Lower leg skin (tissue), 4 donors: ENCODE results near the gene ZC3HAV1. TPM values are rescaled to one million over a fixed set of nuclear protein-coding genes. Genes with fewer than 3 reads are reported as not detected.

ENCODE experiments used
- DNase-seq, 2 donors: peaks; one replicate each; pipeline ENCODE4 v3.0.0-alpha.2; 2019; ENCODE audit warnings: low spot score in 2 of 2
- H3K4me3 ChIP-seq: fragments of 200-600 bp; sonication (generic); 2 replicates; pipeline ENCODE4 v1.5.1; 2017; ENCODE audit warnings: mild to moderate bottlenecking, low read depth; ENCODE audit not compliant: poor library complexity, severe bottlenecking
- CTCF ChIP-seq, 3 donors: fragments of 450-650 bp; IDR thresholded peaks; one replicate each; pipeline ENCODE4 v1.5.1; 2016; ENCODE audit warnings: antibody characterized with exemption in 3 of 3, mild to moderate bottlenecking in 3 of 3, moderate library complexity in 2 of 3
- POLR2A ChIP-seq, 2 donors: fragments of 450-650 bp; IDR thresholded peaks; one replicate each; pipeline ENCODE4 v1.6.1; 2016 to 2017; ENCODE audit warnings: antibody characterized with exemption in 2 of 2, mild to moderate bottlenecking in 1 of 2, moderate library complexity in 1 of 2
- WGBS, 2 donors: methylation state at CpG; one replicate each; pipeline ENCODE4 v1.1.5; 2018; 5-methylcytosine and 5-hydroxymethylcytosine counted together
- intact Hi-C: fragments of 100-400 bp; cut with DNase I; formaldehyde crosslinking; loops from one replicate; pipeline ENCODE4 v1.15.0; 2023; ENCODE audit warnings: low total_unique reads
- total RNA-seq, 4 donors: library from RNA; depleted of rRNA; stranded (reverse); fragments of >200 nt; gene quantifications; one replicate each; pipeline ENCODE4 v1.1.0, GENCODE V29; 2016

Gene ZC3HAV1
- total RNA-seq, 4 donors from 2014 or later = 15.4 to 25.8 (median 22.9) TPM

GRCh38 chr7:139071680-139072079 is 37.8 kb downstream of the ZC3HAV1 start:
- DNase-seq = no peak
- 85 to 90% methylated on average over 3 of the region's 3 CpGs for WGBS, 2 donors
- TF ChIP-seq CTCF (IDR thresholded peaks at IDR 0.05) (no peak), POLR2A (IDR thresholded peaks at IDR 0.05) (no peak)
- no peak overlapping the region for H3K4me3 ChIP-seq
- intact Hi-C loops = no loop called here

DNA sequence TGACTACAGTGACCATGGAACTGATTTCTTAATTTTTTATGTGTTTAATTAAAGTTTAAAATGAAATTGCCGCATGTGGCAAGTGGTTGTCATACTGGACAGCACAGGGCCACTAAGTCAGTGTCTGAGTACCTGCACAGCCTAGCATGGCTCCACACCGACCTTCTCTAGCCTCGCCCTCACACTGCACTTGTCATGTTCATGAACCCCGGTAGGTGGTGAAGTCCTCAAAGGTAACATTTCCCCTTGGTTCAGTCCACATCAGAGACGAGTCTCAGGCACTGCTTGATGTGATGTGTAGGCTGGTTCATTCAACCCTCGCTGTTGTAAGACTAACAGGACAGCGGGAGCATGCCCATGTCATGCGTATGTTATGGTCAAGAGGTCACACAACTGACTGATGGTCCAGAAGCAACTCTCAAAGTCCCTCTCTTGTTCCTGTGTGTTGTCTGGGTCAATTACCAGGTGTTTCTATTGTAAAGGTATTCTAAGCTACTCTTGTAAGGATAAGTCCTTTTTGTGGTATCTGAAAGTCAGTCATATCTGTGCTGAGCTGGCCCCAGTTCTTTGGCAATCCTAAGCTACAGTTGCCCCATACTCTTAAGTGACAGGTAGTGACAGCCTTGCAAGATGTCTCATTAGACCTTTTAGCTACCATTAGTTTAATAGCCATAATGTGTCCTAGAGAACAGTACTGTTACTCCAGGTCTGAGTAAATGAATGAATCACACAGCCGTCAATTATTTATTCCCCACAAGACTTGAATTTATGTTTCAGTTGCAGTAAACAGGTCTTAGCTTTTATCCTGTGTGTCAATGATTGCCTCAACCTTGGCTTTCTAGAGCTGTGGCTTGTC is 40.7 kb downstream of the ZC3HAV1 start:
- intact Hi-C loops = no loop called here
- no peak for TF ChIP-seq CTCF (IDR thresholded peaks at IDR 0.05)
- no peak for TF ChIP-seq POLR2A (IDR thresholded peaks at IDR 0.05)
- WGBS, 2 donors = 95 to 96% methylated on average over 9 of the region's 9 CpGs
- no peak overlapping the region for H3K4me3 ChIP-seq
- DNase-seq = no peak

GRCh38 chr7:139066315-139066714 is 43.2 kb downstream of the ZC3HAV1 start:
- intact Hi-C loops = no loop called here
- no peak for DNase-seq
- WGBS, 2 donors = 85 to 87% methylated on average over 9 of the region's 9 CpGs
- H3K4me3 ChIP-seq = no peak overlapping the region
- TF ChIP-seq CTCF (IDR thresholded peaks at IDR 0.05) = no peak
- no peak for TF ChIP-seq POLR2A (IDR thresholded peaks at IDR 0.05)

- no peak for DNase-seq
- WGBS, 2 donors = 90 to 94% methylated on average over 11 of the region's 11 CpGs
- no peak for TF ChIP-seq POLR2A (IDR thresholded peaks at IDR 0.05)
- TF ChIP-seq CTCF (IDR thresholded peaks at IDR 0.05) = no peak
These were observed 44.2 kb downstream of the ZC3HAV1 start for GRCh38 chr7:139065323-139065722.

GRCh38 chr7:139061416-139061815 is 48.1 kb downstream of the ZC3HAV1 start:
- no peak for TF ChIP-seq POLR2A (IDR thresholded peaks at IDR 0.05)
- TF ChIP-seq CTCF (IDR thresholded peaks at IDR 0.05) = no peak
- intact Hi-C loops = no loop called here
- H3K4me3 ChIP-seq = no peak overlapping the region
- 83 to 86% methylated on average over 5 of the region's 5 CpGs for WGBS, 2 donors
- DNase-seq = no peak

More at GRCh38 chr7:139065323-139065722, 44.2 kb downstream of the ZC3HAV1 start:
- intact Hi-C loops = no loop called here
- no peak overlapping the region for H3K4me3 ChIP-seq
